Esophagus muscularis mucosa (tissue), 4 donors: ENCODE data around the gene TMEM131.
"Not testable (repeated sequence)": the region's sequence is repeated elsewhere in the genome, so short reads cannot be mapped to it uniquely, and the experiment has no call there.

Experiments used
- CTCF ChIP-seq, 3 experiments: fragments of 200-600 bp in 2 of 3; fragments of 450-650 bp in 1 of 3; sonication (generic) in 2 of 3; IDR thresholded peaks; one replicate each; pipeline ENCODE4 v1.5.1; 2017 to 2019; ENCODE audit warnings: antibody characterized with exemption in 3 of 3, mild to moderate bottlenecking in 2 of 3, moderate library complexity in 1 of 3
- EP300 ChIP-seq: sonication (generic); formaldehyde crosslinking; IDR thresholded peaks from one replicate; pipeline ENCODE4 v1.6.1; 2017; ENCODE audit warnings: antibody characterized with exemption
- POLR2A ChIP-seq: fragments of 450-650 bp; IDR thresholded peaks from one replicate; pipeline ENCODE4 v1.6.1; 2017; ENCODE audit warnings: antibody characterized with exemption, moderate library complexity, mild to moderate bottlenecking, low read depth
- POLR2AphosphoS5 ChIP-seq, 2 donors: sonication (generic); formaldehyde crosslinking; IDR thresholded peaks; one replicate each; pipeline ENCODE4 v1.6.1; 2017; ENCODE audit warnings: antibody characterized with exemption in 2 of 2

GRCh38 chr2:97853057-97853456 lies 142.7 kb downstream of the TMEM131 start:
- TF ChIP-seq CTCF (IDR thresholded peaks at IDR 0.05); POLR2A; EP300; POLR2AphosphoS5 (IDR thresholded peaks at IDR 0.05): not testable (repeated sequence)
